Bronchial epithelial cell (primary cell): ENCODE measurements around the gene PHF21B. TPM values are rescaled to one million over a fixed set of nuclear protein-coding genes. Genes with fewer than 3 reads are reported as not detected.

Experiments used
- DNase-seq: peaks from one replicate; pipeline ENCODE4 v3.0.0-alpha.2; 2010; ENCODE audit warnings: low read depth
- FAIRE-seq: peaks from 2 replicates; lab custom pipeline; 2011; peaks lifted over from hg19 to GRCh38; lab: Jason Lieb, UNC
- H3K27me3 ChIP-seq: 2 replicates; pipeline ENCODE4 v1.5.1; 2011; ENCODE audit warnings: low read length; ENCODE audit not compliant: control insufficient read depth, insufficient read depth
- H3K36me3 ChIP-seq: 2 replicates; pipeline ENCODE4 v1.5.1; 2011; ENCODE audit warnings: low read length; ENCODE audit not compliant: control insufficient read depth, insufficient read depth
- H3K4me3 ChIP-seq: 2 replicates; pipeline ENCODE4 v1.5.1; 2011; ENCODE audit warnings: mild to moderate bottlenecking, low read depth, low read length, control low read depth
- CTCF ChIP-seq: IDR thresholded peaks from 2 replicates; pipeline ENCODE4 v1.5.1; 2011; ENCODE audit warnings: mild to moderate bottlenecking, moderate library complexity, low read length, control low read depth, inconsistent platforms; ENCODE audit not compliant: insufficient read depth, severe bottlenecking
- total RNA-seq: library from RNA; depleted of rRNA; stranded (reverse); fragments of >200 nt; gene quantifications from 2 replicates; pipeline ENCODE4 v1.2.1, GENCODE V29; 2014

Gene PHF21B
- total RNA-seq, 1 donor from 2014 or later, result not detected

GRCh38 chr22:45031629-45032403 is 22.0 kb upstream of the PHF21B start:
- Histone ChIP-seq H3K4me3 (no peak overlapping the region), H3K36me3 (no peaks in the 10 kb centered on the region), H3K27me3 (peaks cover 3% of the 10 kb centered on the region)
- FAIRE-seq, result no peak
- TF ChIP-seq CTCF, result no peak
- DNase-seq, result no peak

GRCh38 chr22:45029501-45029900 is 19.7 kb upstream of the PHF21B start:
- TF ChIP-seq CTCF, result no peak
- no peaks in the 10 kb centered on the region for H3K36me3 ChIP-seq
- DNase-seq, result no peak
- no peak overlapping the region for H3K4me3 ChIP-seq
- FAIRE-seq, result no peak
- peaks cover 3% of the 10 kb centered on the region for H3K27me3 ChIP-seq

- Histone ChIP-seq H3K27me3 (no peaks in the 10 kb centered on the region), H3K36me3 (no peaks in the 10 kb centered on the region), H3K4me3 (no peak overlapping the region)
- FAIRE-seq (no peak), DNase-seq (no peak)
- no peak for TF ChIP-seq CTCF
These were observed 16.7 kb upstream of the PHF21B start for GRCh38 chr22:45026511-45026910.

GRCh38 chr22:45023431-45023830 is 13.6 kb upstream of the PHF21B start:
- DNase-seq, result no peak
- no peak for FAIRE-seq
- no peak for TF ChIP-seq CTCF
- Histone ChIP-seq H3K4me3 (no peak overlapping the region), H3K27me3 (no peaks in the 10 kb centered on the region), H3K36me3 (no peaks in the 10 kb centered on the region)

GRCh38 chr22:45019861-45020655 is 10.3 kb upstream of the PHF21B start:
- Histone ChIP-seq H3K4me3 (no peak overlapping the region), H3K36me3 (no peaks in the 10 kb centered on the region), H3K27me3 (no peaks in the 10 kb centered on the region)
- FAIRE-seq (no peak), DNase-seq (no peak)
- TF ChIP-seq CTCF, result no peak
